Skin of body (tissue), 2 donors: ENCODE measurements around the gene OBSL1. TPM values are rescaled to one million over a fixed set of nuclear protein-coding genes. Genes with fewer than 3 reads are reported as not detected.

Experiments used
- DNase-seq: peaks from one replicate; lab custom pipeline; 2025; lab: John Stamatoyannopoulos, UW
- total RNA-seq: library from RNA; depleted of rRNA; stranded (reverse); fragments of >200 nt; gene quantifications from one replicate; pipeline ENCODE4 v1.2.3, GENCODE V29; 2014

OBSL1 gene
- total RNA-seq, 1 donor from 2014 or later, result 47.0 TPM

DNA sequence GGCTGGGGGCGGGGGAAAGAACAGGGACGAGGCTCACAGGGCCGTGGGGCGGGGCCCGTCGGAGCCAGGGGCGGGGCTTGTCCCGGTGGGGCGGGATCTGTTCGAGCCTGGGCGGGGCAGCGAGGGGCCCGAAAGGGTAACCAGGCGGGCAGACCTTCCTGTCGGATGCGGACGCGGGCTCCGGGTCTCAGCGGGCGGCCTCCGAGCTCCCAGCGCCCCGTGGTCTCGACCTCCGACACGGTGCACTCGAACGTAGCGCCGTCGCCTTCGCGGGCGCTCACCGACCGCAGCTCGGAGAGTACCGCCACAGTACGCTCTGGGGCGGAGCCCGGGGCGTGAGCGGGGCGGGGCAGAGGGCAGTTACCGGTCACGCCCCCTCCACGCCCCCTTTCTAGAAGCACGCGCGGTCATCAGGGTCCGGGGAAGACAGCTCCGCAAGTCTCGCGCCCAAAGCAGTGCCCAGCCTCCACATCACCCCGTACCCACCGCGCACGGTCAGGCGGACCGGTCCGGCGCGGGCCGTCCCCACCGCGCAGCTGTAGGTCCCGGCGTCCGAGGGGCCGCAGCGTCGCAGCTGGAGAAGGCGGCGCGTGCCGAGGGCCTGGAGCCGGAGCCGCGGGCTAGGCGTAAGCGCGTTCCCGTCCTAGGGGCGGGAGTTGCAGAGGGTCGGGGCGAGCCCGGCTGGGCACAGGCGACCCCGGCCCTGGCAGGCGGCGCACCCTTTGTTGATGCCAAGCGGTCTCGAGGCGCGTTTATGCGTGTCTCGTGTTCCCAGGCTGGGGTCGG lies 18.8 kb downstream of the OBSL1 start:
- peak; percentile 27 for DNase-seq

GRCh38 chr2:219551441-219552381 lies 19.6 kb downstream of the OBSL1 start:
- DNase-seq, result no peak

DNA sequence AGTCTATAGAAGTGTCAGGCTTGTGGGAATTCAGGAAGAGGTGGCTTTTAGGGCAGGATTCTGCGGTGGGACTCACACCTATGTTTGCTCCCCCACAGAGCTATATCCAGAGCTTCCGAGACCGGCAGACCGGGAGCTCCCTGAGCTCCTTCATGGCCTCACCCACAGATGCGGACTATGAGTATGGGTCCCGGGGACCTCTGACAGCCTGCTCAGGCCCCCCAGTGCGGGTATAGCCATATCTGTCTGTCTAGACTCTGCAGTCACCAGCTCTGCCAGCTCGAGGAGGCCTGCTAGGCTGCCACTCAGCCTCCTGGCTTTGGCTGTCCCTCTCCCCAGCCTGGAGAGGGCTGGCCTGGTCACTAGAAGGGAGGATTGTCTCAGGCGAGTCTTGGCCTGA lies 21.7 kb downstream of the OBSL1 start:
- no peak for DNase-seq

DNA sequence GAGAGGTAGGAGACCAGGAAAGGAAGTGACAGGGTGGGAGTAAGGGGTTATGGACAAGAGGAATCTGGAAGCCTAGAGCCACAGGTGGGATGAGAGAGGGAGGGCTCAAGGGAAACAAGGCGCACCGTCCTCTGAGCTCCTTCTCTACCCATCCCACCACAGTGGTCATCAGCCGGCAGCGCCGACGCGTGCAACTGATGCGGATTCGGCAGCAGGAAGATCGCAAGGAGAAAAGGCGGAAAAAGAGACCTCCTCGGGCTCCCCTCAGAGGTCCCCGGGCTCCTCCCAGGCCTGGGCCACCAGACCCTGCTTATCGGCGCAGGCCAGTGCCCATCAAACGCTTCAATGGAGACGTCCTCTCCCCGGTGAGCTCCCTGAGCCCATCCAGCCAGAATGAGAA lies 22.3 kb downstream of the OBSL1 start:
- no peak for DNase-seq

- DNase-seq, result no peak
These were observed 23.7 kb downstream of the OBSL1 start for GRCh38 chr2:219547621-219548020.

DNA sequence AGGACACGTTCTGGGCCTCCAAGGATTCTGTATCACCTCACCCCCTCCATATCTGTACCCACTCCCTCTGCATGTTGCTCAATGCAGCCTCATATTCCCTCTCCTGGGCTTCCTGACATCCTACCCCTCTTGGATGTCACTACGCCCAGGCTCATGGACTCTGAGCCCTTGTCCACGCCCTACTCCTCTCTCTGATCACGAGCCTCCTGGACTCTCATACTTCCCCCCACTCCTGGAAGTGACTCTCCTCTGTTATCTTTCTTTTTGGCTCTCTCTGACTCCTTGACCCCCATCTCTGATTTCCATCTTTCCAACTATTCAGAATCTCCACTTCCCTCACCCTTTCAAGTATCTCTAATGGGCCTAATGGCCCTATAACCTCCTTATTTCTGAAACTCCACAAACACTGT lies 25.4 kb downstream of the OBSL1 start:
- DNase-seq, result no peak

GRCh38 chr2:219545295-219545942 lies 25.9 kb downstream of the OBSL1 start:
- no peak for DNase-seq

DNA sequence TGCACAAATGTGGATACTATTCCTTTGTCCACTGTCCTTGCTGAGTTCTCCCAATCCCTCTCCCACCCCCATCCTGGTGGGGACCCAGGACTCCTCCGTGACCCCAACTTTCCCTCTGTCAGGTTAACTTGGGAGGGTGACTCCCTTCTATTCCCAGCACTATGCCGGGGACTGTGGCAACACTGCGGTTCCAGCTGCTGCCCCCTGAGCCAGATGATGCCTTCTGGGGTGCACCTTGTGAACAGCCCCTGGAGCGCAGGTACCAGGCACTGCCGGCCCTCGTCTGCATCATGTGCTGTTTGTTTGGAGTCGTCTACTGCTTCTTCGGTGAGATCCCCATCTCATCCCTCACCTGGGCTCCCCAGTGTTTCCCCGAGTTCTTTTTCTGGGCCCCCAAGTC lies 26.8 kb downstream of the OBSL1 start:
- DNase-seq, result no peak

DNA sequence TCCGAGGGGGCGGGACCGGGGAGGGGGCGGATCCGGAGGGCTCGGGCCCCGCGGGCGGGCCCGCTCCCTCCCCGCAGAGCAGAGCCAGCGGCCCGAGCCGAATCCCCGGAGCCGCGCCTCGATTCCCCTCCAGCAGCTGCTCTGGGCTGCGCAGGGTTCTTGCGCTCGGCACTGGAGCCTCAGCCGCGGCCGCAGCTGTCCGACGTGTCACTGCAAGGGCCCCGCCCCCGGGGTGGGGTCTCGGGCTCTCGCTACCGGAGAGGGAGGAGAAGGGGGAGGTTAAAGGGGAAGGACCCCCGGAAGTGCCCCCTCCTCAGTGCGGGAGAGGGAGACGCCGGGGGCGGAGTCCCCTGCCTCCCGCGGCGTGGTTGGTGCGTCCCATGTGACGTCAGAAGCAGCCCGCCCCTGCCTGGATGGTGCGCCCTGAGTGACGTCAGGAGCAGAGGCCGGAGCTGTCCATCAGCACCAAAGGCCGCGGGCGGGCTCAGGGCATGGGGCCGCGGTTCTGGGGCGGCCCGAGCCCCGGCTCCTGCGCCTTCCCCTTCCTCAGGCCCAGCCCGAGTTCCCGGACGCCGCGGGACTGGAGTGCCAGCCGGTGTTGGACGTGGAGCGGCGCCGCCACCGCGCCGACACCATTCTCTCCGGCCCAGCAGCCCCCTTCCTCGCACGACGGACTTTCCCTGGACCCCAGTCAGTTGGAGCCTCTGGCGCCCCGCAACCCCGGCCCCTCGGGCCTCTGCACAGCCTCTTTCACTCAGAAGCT lies 27.6 kb downstream of the OBSL1 start, which contains the start of the genes CHPF and TMEM198:
Gene CHPF (minus strand): TSS at position 214 of the 763 bp plus-strand sequence. CDS start 271 bp downstream, outside the sequence.
Gene TMEM198 (plus strand): TSS at position 433 of the 763 bp plus-strand sequence. CDS start 700 bp downstream, outside the sequence.
- peak; percentile 98 for DNase-seq

DNA sequence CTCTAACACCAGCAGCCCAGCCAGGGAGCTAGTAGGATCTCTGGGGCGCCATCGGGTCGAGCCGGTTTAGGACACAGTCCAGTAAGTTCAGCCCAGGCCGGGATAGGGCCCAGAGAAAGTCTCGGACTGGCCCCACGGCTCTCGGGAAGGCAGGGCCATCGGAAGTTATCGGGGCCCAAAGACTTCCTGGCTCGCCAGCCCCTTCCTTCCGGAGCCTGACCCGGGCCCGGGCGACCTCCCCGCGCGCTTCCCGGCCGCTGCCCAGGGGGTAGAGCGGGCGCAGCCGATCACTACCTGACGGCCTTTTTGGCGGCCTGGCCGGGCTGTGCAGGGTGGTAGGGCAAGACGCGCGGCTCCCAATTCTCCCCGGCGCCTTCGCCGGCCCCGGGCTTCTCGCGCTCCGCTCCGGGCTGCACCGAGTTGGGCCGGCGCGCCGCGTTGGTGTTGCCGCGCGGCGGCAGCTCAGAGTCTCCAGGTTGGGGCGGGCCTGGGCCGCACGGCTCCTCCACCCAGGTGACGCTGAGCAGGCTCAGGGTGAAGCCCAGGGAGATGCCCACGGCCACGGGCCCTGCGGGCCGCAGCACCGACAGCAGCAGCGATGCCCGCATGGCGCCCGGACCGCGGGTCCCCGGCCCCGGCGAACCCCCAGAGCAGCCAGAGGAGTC lies 28.3 kb downstream of the OBSL1 start:
- DNase-seq, result no peak

DNA sequence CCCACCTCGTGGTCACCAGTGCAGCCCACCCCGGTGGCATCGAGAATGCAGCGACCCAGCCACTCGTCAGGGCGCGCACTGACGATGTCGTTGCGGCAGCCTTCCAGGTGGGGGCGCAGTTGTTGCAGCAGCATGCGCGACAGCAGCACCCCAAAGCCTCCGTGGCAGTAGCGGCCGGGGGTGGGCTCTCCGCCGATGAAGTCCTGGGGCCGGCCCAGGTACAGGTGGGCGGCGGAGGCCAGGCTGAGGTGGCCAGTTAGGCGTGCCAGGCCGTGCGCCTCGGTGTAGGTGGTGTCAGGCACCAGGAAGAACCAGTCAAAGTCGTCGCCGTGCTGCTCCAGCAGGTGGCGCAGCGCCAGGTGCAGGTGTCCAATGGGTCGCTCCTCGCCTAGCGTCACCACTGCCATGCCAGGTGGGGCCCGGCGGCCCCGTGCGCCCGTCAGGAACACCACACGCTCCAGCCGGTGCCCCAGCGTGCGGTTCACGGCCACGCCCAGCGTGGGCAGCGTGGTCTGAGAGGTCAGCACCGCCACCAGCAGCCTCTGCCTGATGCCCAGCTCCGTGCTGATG lies 29.6 kb downstream of the OBSL1 start:
- DNase-seq, result no peak

GRCh38 chr2:219540784-219541504 lies 30.4 kb downstream of the OBSL1 start:
- no peak for DNase-seq

GRCh38 chr2:219539926-219540678 lies 31.2 kb downstream of the OBSL1 start:
- no peak for DNase-seq

GRCh38 chr2:219538956-219539788 lies 32.2 kb downstream of the OBSL1 start:
- DNase-seq, result no peak

- DNase-seq, result no peak
These were observed 32.8 kb downstream of the OBSL1 start for GRCh38 chr2:219538504-219538951.

GRCh38 chr2:219537657-219538488 lies 33.5 kb downstream of the OBSL1 start:
- DNase-seq, result no peak

DNA sequence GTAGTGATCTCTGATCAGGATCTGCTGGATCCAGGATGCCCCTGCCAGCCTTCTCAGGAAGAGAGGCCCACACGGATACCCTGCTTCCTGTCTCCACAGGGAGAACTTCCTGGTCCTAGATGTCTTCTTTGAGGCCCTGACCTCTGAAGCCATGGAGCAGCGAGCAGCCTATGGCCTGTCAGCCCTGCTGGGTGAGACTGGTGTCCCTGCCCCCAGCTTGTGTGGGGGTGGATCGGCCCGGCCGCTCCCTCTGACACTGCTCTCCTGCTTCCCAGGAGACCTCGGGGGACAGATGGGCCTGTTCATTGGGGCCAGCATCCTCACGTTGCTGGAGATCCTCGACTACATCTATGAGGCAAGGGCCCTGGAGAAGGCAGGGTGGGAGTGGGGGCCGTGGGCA lies 34.4 kb downstream of the OBSL1 start:
- DNase-seq, result no peak
